H9 (cell line): ENCODE measurements around the gene DAB2IP. TPM values are rescaled to one million over a fixed set of nuclear protein-coding genes. Genes with fewer than 3 reads are reported as not detected.

Experiments used
- DNase-seq: peaks from one replicate; pipeline ENCODE4 v3.0.0-alpha.2; 2017
- H2AFZ ChIP-seq: one replicate; pipeline ENCODE4 v1.6.1; 2013; ENCODE audit warnings: mild to moderate bottlenecking, low read length, control low read depth, moderate library complexity
- H2AK5ac ChIP-seq: 2 replicates; pipeline ENCODE4 v1.6.1; 2013; ENCODE audit warnings: low read length, control low read depth, mixed read lengths; ENCODE audit not compliant: insufficient read length
- H2BK120ac ChIP-seq: one replicate; pipeline ENCODE4 v1.6.1; 2013; ENCODE audit warnings: low read depth, mild to moderate bottlenecking, low read length, control low read depth, inconsistent platforms; ENCODE audit not compliant: poor library complexity, severe bottlenecking
- H2BK12ac ChIP-seq: 2 replicates; pipeline ENCODE4 v1.6.1; 2013; ENCODE audit warnings: low read length, control low read depth, mixed read lengths, low read depth; ENCODE audit not compliant: insufficient read length
- H2BK15ac ChIP-seq: 2 replicates; pipeline ENCODE4 v1.6.1; 2013; ENCODE audit warnings: low read depth, low read length, control low read depth
- H2BK20ac ChIP-seq: one replicate; pipeline ENCODE4 v1.6.1; 2013; ENCODE audit warnings: low read depth, mild to moderate bottlenecking, low read length, control low read depth, inconsistent platforms; ENCODE audit not compliant: poor library complexity, severe bottlenecking
- H2BK5ac ChIP-seq: 2 replicates; pipeline ENCODE4 v1.6.1; 2013; ENCODE audit warnings: low read length, control low read depth, mixed read lengths; ENCODE audit not compliant: insufficient read length
- H3K14ac ChIP-seq: 2 replicates; pipeline ENCODE4 v1.6.1; 2013; ENCODE audit warnings: low read length, control low read depth; ENCODE audit not compliant: insufficient read depth
- H3K18ac ChIP-seq: 2 replicates; pipeline ENCODE4 v1.6.1; 2013; ENCODE audit warnings: low read depth, mild to moderate bottlenecking, mixed read lengths, low read length, control low read depth; ENCODE audit not compliant: insufficient read length
- H3K23ac ChIP-seq: 2 replicates; pipeline ENCODE4 v1.6.1; 2013; ENCODE audit warnings: low read length, control low read depth, mixed read lengths, low read depth; ENCODE audit not compliant: insufficient read length
- H3K23me2 ChIP-seq: 2 replicates; pipeline ENCODE4 v1.6.1; 2013; ENCODE audit warnings: low read depth, mild to moderate bottlenecking, mixed read lengths, low read length, control low read depth; ENCODE audit not compliant: insufficient read length, poor library complexity, severe bottlenecking
- H3K27ac ChIP-seq: 2 replicates; pipeline ENCODE4 v1.5.1; 2013; ENCODE audit warnings: low read length, control low read depth, mixed read lengths, low read depth; ENCODE audit not compliant: insufficient read length
- H3K27me3 ChIP-seq: 2 replicates; pipeline ENCODE4 v1.6.1; 2013; ENCODE audit warnings: low read length, control low read depth, inconsistent platforms; ENCODE audit not compliant: insufficient read depth
- H3K4ac ChIP-seq: 2 replicates; pipeline ENCODE4 v1.6.1; 2013; ENCODE audit warnings: low read depth, mild to moderate bottlenecking, control low read depth, inconsistent platforms, low read length, moderate library complexity
- H3K4me1 ChIP-seq: 2 replicates; pipeline ENCODE4 v1.6.1; 2013; ENCODE audit warnings: low read length, control low read depth, inconsistent platforms; ENCODE audit not compliant: insufficient read depth
- H3K4me2 ChIP-seq: 2 replicates; pipeline ENCODE4 v1.6.1; 2013; ENCODE audit warnings: low read length, control low read depth, mixed read lengths; ENCODE audit not compliant: insufficient read length, insufficient read depth
- H3K56ac ChIP-seq: 2 replicates; pipeline ENCODE4 v1.6.1; 2013; ENCODE audit warnings: low read depth, mild to moderate bottlenecking, mixed read lengths, low read length, control low read depth; ENCODE audit not compliant: insufficient read length
- H3K79me1 ChIP-seq: 2 replicates; pipeline ENCODE4 v1.6.1; 2013; ENCODE audit warnings: low read depth, mild to moderate bottlenecking, moderate library complexity, low read length, control low read depth, inconsistent platforms; ENCODE audit not compliant: insufficient read depth, poor library complexity, severe bottlenecking
- H3K79me2 ChIP-seq: 2 replicates; pipeline ENCODE4 v1.6.1; 2013; ENCODE audit warnings: low read length, control low read depth, inconsistent platforms; ENCODE audit not compliant: insufficient read depth
- H3K9ac ChIP-seq: 2 replicates; pipeline ENCODE4 v1.6.1; 2013; ENCODE audit warnings: low read length, control low read depth, mixed read lengths; ENCODE audit not compliant: insufficient read length; ENCODE audit errors: extremely low read depth
- H3K9me3 ChIP-seq: one replicate; pipeline ENCODE4 v1.6.1; 2013; ENCODE audit warnings: low read depth, low read length, inconsistent platforms; ENCODE audit not compliant: control insufficient read depth
- H3T11ph ChIP-seq: one replicate; pipeline ENCODE4 v1.6.1; 2013; ENCODE audit warnings: mild to moderate bottlenecking, low read length, control low read depth, inconsistent platforms
- H4K20me1 ChIP-seq: one replicate; pipeline ENCODE4 v1.6.1; 2013; ENCODE audit not compliant: control insufficient read depth, insufficient read length, insufficient read depth
- H4K5ac ChIP-seq: 2 replicates; pipeline ENCODE4 v1.6.1; 2013; ENCODE audit warnings: low read depth, mild to moderate bottlenecking, mixed read lengths, low read length, control low read depth; ENCODE audit not compliant: insufficient read length
- H4K8ac ChIP-seq: replicated peaks from 2 replicates; pipeline ENCODE4 v1.6.1; 2013; ENCODE audit warnings: low read length, control low read depth, mixed read lengths, low read depth; ENCODE audit not compliant: insufficient read length
- H4K91ac ChIP-seq: 2 replicates; pipeline ENCODE4 v1.6.1; 2013; ENCODE audit warnings: low read depth, mild to moderate bottlenecking, moderate library complexity, mixed read lengths, low read length, control low read depth; ENCODE audit not compliant: insufficient read length
- H3K27ac Mint-ChIP-seq, 3 experiments: 2 replicates in 2 of 3; 3 replicates in 1 of 3; pipeline ENCODE4 v1.8.0; 2020 to 2021; ENCODE audit warnings: mixed read lengths in 3 of 3, mild to moderate bottlenecking in 1 of 3, moderate library complexity in 1 of 3
- H3K27me3 Mint-ChIP-seq: 2 replicates; pipeline ENCODE4 v1.8.0; 2021; ENCODE audit warnings: low read depth, mild to moderate bottlenecking, moderate library complexity, mixed read lengths
- H3K36me3 Mint-ChIP-seq, 3 experiments: 2 replicates in 2 of 3; 3 replicates in 1 of 3; pipeline ENCODE4 v1.8.0; 2020 to 2021; ENCODE audit warnings: low read depth in 3 of 3, mixed read lengths in 3 of 3; ENCODE audit not compliant: insufficient read depth in 1 of 3
- H3K4me1 Mint-ChIP-seq, 2 experiments: 2 replicates each; pipeline ENCODE4 v1.8.0; 2020; ENCODE audit warnings: mixed read lengths in 2 of 2
- H3K4me3 Mint-ChIP-seq, 2 experiments: 2 replicates in 1 of 2; 3 replicates in 1 of 2; pipeline ENCODE4 v1.8.0; 2020 to 2021; ENCODE audit warnings: mild to moderate bottlenecking in 2 of 2, mixed read lengths in 2 of 2, moderate library complexity in 1 of 2
- H3K9me3 Mint-ChIP-seq, 2 experiments: 2 replicates in 1 of 2; 3 replicates in 1 of 2; pipeline ENCODE4 v1.8.0; 2020; ENCODE audit warnings: mild to moderate bottlenecking in 2 of 2, mixed read lengths in 2 of 2, moderate library complexity in 1 of 2
- CTCF ChIP-seq: fragments of 200-600 bp; sonication (generic); conservative IDR thresholded peaks from 3 replicates; pipeline ENCODE4 v1.8.0; 2021; ENCODE audit warnings: antibody characterized with exemption, mild to moderate bottlenecking
- WGBS: extraction: QIAGEN DNeasy Blood & Tissue Kit; methylation state at CpG from one replicate; pipeline ENCODE4 v1.1.7; 2013; ENCODE audit warnings: missing lambda C conversion rate, low lambda C conversion rate, mixed read lengths; ENCODE audit not compliant: insufficient read length; ENCODE audit errors: extremely low coverage; 5-methylcytosine and 5-hydroxymethylcytosine counted together
- total RNA-seq: library from RNA; stranded (reverse); gene quantifications from 2 replicates; pipeline ENCODE4 v1.2.1, GENCODE V29; 2021

The DAB2IP gene
- total RNA-seq, 1 experiment from 2014 or later = 22.6 TPM

- Histone ChIP-seq H4K91ac (no peak overlapping the region), H2BK15ac (no peak overlapping the region), H2AFZ (no peak overlapping the region), H4K8ac (no peak overlapping the region), H3K4me1 (peaks cover 4% of the 10 kb centered on the region; the same call in 1 of the 2 replicates), H3K14ac (no peak overlapping the region), H3K4me2 (no peak overlapping the region), H3K23ac (no peak overlapping the region), H3K9me3 (no peaks in the 10 kb centered on the region), H2BK20ac (no peak overlapping the region), H3K18ac (no peak overlapping the region), H2BK5ac (no peak overlapping the region), H2BK120ac (no peak overlapping the region), H3K4ac (no peak overlapping the region), H2BK12ac (no peak overlapping the region), H4K20me1 (no peaks in the 10 kb centered on the region), H3K9ac (no peak overlapping the region), H3K56ac (no peak overlapping the region), H4K5ac (no peak overlapping the region), H3K27me3 (no peaks in the 10 kb centered on the region), H3K27ac (no peak overlapping the region), H3K23me2 (peaks cover 4% of the 10 kb centered on the region), H3K79me1 (no peaks in the 10 kb centered on the region), H3T11ph (no peak overlapping the region), H3K79me2 (no peaks in the 10 kb centered on the region), H2AK5ac (no peak overlapping the region)
- DNase-seq = no peak
- no peak overlapping the region for H3K27ac Mint-ChIP-seq
- no CpG with 5 or more reads among the region's 7 CpGs for WGBS
- no peaks in the 10 kb centered on the region for H3K36me3 Mint-ChIP-seq
- TF ChIP-seq CTCF = no peak
- peaks cover 71% of the 10 kb centered on the region for H3K27me3 Mint-ChIP-seq
- no peaks in the 10 kb centered on the region for H3K9me3 Mint-ChIP-seq
- H3K4me3 Mint-ChIP-seq = no peak overlapping the region
- H3K4me1 Mint-ChIP-seq = peaks cover 28 to 36% of the 10 kb centered on the region in 2 experiments
Observed at GRCh38 chr9:121694600-121694999, 43.2 kb downstream of the DAB2IP start.
